Kidney capillary endothelial cell (primary cell): ENCODE data around the gene VPS13C.
"Not testable (repeated sequence)": the region's sequence is repeated elsewhere in the genome, so short reads cannot be mapped to it uniquely, and the experiment has no call there.

Source experiments
- DNase-seq: peaks from one replicate; pipeline ENCODE4 v3.0.0-alpha.2; 2018; ENCODE audit warnings: low spot score

Gene VPS13C

GRCh38 chr15:62069551-62069950, 9.3 kb upstream of the VPS13C start:
- DNase-seq: no peak

DNA sequence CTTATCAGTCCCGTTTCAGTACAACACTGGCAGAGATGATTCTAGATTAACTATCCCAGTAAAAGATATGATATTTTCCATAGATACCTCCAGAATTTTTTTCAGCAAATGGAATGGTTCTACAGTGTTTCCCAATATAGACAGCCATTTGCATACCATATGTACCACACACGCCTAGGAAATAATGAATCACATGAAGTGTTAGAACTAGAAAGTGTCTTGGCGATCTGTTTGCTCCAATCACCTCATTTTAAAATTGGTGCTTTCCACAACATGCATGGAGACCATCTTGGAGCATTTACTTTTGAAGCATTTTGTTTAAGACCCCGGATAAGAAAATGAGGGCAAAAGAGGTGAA, 8.5 kb upstream of the VPS13C start:
- no peak for DNase-seq

DNA sequence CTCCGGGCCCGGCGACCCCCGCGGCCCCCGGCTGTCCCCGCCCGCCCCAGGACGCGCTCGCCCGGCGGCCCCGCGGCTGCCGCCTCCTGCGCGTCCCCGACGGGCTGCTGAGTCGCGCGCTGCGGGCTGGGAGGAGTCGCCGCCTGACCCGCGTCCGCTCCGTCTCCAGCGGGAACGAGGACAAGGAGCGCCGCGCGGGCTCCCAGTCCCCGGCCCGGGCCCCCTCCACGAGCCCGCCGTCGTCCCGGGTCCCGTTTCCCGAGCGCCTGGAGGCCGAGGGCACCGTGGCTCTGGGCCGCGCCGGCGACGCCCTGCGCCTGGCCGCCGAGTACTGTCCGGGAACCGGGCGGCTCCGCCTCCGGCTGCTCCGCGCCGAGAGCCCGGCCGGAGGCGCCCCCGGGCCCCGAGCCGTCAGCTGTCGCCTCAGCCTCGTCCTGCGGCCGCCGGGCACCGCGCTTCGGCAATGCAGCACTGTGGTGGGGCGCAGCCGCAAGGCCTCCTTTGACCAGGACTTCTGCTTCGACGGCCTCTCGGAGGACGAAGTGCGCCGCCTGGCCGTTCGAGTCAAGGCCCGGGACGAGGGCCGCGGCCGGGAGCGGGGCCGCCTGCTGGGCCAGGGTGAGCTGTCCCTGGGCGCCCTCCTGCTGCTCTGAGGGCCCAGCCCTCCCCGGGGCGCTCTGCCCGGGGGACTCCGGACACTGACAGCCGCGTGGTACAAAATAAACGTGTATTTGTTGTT, 8.0 kb upstream of the VPS13C start:
- DNase-seq: no peak

GRCh38 chr15:62067448-62068044, 7.3 kb upstream of the VPS13C start:
- no peak for DNase-seq

GRCh38 chr15:62066663-62067447, 6.6 kb upstream of the VPS13C start, which contains the start of gene C2CD4A:
C2CD4A (plus strand) TSS chr15:62066977; CDS start chr15:62067614, 637 bp downstream.
- DNase-seq: no peak

GRCh38 chr15:62063825-62064635, 3.8 kb upstream of the VPS13C start:
- DNase-seq: no peak

GRCh38 chr15:62060896-62061280, 641 bp upstream of the VPS13C start:
- DNase-seq: no peak

DNA sequence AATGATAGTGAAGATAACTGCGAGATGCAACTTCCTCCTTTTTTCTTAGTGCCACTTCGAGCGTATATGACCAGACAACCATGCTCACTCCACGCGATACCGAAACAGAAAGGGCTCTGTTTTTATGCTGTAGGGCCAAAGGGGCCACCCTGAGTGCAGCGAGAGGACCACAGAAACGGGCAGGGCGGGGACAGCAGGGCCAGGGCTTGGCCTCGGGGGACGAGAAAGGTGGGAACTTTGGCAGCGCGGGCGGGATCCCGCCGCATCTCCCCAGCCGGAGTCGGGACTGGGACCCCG, 483 bp downstream of the VPS13C start:
- no peak for DNase-seq

- DNase-seq: no peak
Observed at GRCh38 chr15:62059108-62059815, 985 bp downstream of the VPS13C start.

GRCh38 chr15:62058327-62059028, 1.8 kb downstream of the VPS13C start:
- no peak for DNase-seq

- DNase-seq: no peak
Observed at GRCh38 chr15:62057341-62057980, 2.8 kb downstream of the VPS13C start.

DNA sequence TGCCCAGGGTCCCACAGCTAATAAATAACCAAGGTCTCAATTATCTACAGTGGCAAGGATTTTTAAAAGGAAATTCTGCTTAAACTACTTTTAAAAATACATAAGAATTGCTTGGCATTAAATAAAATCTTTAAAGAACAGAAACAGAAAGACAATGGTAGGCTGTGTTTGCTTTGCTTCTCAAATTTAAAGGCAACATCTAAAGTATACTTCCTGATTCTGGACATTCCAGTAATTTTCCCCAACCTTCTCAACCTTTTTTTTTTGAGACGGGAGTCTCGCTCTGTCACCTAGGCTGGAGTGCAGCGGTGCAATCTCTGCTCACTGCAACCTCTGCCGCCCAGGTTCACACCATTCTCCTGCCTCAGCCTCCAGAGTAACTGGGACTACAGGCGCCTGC, 5.3 kb downstream of the VPS13C start:
- DNase-seq: no peak

DNA sequence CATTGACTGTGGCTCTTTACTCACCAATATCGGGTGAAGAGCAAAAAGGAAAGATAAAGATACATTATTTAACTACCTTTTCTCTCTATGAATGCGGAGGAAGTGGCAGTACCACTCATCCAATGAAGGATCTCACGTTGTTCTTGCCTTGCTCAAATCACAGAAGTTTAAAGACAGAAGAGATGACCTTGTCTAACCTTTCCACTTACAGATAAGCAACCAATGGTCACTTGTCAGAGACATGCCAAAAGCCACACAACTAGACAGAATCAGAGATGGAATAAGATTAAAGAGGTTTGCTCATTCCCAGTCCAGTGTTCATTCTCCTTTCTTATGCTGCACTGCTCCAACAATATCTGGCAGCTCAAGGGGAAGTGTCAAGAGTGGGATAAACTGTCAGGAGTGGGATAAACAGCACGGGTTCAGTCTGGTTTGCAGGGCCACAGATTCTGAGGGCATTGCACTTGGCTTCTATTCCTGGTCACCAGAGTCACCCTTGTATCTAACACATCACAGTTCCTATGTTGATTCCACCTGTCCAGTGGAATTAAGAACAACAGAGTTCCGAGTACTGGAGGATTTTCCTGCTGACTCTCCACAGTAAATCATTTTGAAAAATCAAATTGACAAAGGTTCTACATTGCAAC, 6.7 kb downstream of the VPS13C start:
- no peak for DNase-seq

GRCh38 chr15:62052713-62053112, 7.5 kb downstream of the VPS13C start:
- DNase-seq: no peak

DNA sequence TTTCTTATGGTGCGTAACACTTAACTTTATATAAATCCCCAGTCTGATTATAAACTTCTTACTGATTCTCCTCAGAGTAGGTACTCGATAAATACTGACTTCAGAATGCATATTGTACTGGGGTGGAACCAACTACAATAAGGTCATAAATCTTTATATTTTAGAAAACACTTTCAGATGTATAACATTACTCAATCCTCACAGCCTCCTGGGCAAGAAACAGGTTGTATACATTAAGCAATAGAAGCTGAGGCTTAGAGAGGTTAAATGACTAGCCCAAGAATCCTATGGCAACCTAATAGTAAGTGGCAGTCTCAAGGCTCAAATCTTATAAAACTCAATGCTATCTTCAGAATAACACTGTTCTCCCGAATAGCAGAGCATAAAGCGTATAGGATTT, 9.1 kb downstream of the VPS13C start:
- no peak for DNase-seq

GRCh38 chr15:62050115-62050514, 10.1 kb downstream of the VPS13C start:
- no peak for DNase-seq

GRCh38 chr15:62048254-62048653, 12.0 kb downstream of the VPS13C start:
- not testable (repeated sequence) for DNase-seq

- no peak for DNase-seq
Observed at GRCh38 chr15:62047282-62047827, 12.9 kb downstream of the VPS13C start.

DNA sequence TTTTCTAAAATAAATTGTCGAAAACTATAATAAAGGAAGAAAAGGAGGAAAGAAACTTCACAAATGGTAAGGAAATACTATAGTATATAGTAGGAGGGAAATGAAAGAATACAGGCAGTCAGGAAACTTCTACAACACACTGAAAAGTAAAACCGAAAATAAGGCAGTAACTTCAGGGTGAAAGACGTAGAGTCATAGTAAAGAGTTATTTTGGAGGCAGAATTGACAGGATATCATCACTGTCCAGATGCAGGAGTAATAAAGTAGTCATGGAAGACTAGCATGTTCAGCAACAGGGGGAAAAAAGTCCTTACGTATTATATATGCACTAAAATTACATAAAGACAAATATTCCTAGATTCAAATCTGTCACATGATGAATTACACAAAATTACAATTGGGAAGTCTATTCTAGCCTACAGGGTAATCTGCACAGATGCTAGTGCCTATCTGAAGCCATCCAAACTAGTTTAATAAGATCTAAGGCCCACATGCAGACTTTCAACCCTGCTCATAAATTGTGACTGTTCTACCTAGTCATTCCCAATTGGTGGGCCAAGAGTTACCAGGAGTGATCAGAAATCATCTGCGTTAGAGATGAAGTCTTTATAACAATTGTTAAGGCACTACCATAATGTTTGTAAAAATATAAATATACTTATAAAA, 14.0 kb downstream of the VPS13C start:
- DNase-seq: no peak
